Measurements from ENCODE around the gene PABPN1L.

Gene PABPN1L

DNA sequence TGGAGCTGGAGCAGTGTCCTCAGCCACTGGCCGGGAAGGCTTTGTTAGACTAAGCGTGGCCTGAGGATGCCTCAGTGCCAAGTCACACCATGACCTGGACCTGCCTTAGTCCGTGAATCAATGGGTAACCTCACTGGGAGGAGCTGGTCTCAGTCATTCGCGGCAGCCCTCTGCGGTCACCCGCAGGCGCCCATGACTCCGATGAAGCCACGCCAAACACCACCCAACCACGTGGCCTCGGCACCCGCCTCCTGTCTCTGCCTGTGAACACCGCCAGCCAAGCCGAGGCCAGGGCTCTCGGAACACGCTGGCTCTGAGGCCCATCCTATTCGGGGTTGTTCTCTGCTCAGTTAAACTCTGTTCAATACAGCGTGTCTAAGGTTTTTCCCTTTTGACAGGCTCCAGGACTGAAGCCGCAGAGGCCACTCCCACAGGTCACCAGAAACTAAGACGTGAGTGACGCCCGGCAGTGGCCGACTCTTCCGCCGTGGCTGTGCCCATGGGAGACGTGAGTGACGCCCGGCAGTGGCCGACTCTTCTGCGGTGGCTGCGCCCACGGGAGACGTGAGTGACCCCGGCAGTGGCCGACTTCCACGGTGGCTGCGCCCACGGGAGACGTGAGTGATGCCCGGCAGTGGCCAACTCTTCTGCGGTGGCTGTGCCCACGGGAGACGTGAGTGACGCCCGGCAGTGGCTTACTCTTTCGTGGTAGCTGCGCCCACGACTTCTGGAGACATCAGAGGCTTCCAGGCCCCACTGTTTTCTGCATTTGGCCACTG is 16.8 kb upstream of the PABPN1L start:
- DNase-seq (ENCODE audit: low spot score) = no peak

- DNase-seq (ENCODE audit: low spot score) = no peak
Measured at GRCh38 chr16:88882358-88883030, 16.0 kb upstream of the PABPN1L start.

- no peak for DNase-seq (ENCODE audit: low spot score)
Measured at GRCh38 chr16:88881675-88882357, 15.4 kb upstream of the PABPN1L start.

DNA sequence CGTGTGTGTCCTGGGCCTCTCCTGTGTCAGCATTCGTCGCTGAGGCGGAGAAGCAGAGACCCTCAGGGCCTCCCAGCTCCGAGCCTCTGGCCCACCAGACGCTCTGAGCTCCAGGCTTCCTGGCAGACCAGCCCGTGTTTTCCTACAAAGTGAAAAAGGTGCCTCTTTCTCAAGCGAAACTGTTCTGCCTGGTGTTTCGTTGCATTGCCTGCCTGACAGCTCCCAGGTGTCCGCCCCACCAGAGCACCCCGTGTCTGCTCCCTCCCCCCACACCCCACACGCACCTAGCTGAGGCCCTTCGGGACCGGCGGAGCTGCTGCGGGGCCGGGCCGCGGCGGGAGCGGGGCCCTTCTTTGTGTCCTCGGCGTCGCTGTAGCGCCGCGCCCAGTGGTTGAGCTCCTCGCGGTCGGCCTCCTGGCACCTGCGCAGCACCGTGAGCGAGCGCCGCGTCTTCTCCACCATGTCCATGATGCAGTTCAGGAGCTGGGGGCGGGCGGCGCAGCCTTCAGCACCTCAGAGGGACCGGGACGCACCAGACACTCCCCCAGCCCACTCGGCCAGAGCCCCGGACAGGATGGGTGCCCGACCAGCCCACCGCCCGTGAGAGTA is 14.7 kb upstream of the PABPN1L start:
- no peak for DNase-seq (ENCODE audit: low spot score)

DNA sequence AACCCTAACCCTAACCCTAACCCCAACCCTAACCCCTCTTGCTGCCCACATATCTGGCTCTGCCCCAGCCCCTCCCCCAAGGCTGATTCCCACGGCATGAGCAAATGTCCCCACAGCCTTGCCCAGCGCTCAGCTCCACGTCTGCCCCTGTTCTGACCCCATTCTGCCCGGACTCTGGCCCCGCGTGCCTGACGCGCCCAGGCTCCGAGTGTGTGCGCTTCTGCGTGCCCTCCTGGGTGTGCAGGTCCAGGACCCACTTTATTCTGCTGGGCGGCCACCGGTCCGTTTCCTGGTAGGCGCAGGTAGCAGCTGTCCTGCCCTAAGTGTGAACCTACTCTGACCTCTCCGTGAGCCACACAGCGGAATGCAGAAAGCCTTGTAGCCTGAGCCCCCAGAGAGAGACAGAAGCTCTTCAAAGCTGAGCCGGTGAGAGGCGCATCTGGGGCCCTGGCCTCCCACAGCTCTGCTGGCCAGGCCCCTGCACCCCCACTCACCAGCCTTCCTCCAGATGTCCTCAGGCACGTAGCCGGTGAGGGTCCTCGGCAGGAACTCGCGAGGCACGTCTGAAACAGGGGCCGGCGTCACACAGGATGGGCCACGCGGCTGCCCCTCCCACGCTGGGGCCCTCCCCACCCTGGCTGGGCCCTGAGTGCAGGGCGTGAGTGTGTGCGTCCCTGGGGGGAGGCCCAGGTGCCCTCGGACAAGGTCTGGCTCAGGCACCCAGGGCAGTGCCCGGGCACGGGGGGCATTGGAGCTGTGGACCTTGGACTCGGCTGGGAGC is 14.0 kb upstream of the PABPN1L start:
- no peak for DNase-seq (ENCODE audit: low spot score)

- no peak for DNase-seq (ENCODE audit: low spot score)
Measured at GRCh38 chr16:88879788-88880055, 13.3 kb upstream of the PABPN1L start.

GRCh38 chr16:88878967-88879787 is 12.7 kb upstream of the PABPN1L start:
- DNase-seq (ENCODE audit: low spot score) = no peak

DNA sequence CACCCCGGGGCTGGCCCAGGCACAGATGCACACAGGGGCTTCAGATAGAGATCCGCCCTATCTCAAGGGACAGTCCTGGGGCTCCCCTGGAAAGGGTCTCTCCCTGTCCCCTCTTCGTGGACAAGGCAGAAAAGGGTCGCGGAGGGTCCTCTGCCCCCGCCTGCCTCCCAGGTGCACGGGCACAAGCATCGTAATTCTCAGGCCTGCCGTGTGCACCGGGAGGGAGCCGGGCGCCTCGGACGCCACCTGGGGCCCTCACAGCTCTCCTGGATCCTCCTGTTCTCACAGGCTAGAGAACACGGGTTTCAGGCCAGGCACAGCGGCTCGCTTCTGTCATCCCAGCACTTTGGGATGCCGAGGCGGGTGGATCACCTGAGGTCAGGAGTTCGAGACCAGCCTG is 11.9 kb upstream of the PABPN1L start:
- no peak for DNase-seq (ENCODE audit: low spot score)

- DNase-seq (ENCODE audit: low spot score) = no peak
Measured at GRCh38 chr16:88877564-88878289, 11.3 kb upstream of the PABPN1L start.

- DNase-seq (ENCODE audit: low spot score) = no peak
Measured at GRCh38 chr16:88876942-88877526, 10.6 kb upstream of the PABPN1L start.

GRCh38 chr16:88875703-88876234 is 9.3 kb upstream of the PABPN1L start:
- no peak for DNase-seq (ENCODE audit: low spot score)

DNA sequence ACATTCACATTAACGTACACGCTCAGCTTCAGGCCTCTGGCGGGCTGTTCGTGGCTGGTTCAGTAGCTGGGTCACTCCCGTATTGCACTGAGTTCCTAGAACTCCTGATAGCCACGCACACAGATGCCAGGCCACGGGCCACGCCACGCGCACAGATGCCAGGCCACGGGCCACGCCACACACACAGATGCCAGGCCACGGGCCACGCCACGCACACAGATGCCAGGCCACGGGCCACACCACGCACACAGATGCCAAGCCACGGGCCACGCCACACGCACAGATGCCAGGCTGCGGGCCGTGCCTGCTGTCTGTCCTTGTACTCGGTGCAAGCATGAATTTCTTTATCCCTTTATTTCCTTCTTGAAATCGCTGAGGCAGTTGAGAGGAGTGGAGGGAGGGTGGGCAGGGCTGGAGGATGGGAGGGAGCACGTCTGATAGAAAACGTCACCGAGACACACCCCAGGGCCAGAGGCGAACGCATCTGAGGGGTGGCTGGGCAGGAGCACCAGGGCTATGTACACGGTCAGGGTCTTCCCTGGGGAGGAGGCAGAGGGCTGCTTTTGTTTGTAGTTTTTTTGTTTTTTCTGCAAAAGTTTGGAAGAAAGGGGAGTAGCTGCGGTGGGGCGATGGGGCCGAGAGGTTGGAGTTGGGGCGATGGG is 8.6 kb upstream of the PABPN1L start:
- DNase-seq (ENCODE audit: low spot score) = no peak

- DNase-seq (ENCODE audit: low spot score) = no peak
Measured at GRCh38 chr16:88872650-88873331, 6.3 kb upstream of the PABPN1L start.

GRCh38 chr16:88871730-88872416 is 5.4 kb upstream of the PABPN1L start:
- DNase-seq (ENCODE audit: low spot score) = no peak

GRCh38 chr16:88871349-88871702 is 4.9 kb upstream of the PABPN1L start:
- no peak for DNase-seq (ENCODE audit: low spot score)

DNA sequence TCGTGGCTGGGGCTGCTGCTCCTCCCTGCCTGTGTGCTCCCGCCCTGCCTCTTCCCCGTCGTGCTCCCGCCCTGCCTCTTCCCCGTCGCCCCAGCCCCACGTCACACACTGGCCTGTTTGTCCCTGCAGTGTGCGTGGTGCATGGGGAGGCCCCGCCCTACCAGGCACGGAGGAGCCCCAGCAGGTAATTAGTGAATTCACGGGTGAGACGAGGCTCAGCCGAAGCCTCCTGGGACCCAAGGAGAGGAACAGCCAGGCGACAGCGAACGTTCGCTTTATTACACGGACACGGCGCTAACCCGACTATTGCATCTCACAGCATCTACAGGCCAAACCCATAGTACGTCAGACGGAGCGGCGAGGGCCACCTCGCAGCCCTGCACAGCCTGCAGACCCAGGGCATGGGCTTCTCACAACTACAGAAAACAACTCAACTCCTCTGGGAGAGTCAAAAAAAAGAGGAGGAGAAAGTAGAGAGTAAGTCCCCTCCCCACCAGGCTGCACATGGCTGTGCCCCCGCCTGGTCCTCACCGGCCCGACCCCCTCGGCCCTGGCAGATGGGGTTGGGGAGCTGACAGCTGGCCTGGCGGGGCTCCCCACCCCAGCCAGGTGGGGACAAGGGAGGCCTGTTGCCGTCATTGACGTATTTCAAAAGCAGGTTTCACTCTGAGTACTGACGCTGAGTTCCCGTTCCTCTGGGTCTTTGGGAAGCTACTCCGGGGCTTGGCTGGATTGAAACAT is 4.3 kb upstream of the PABPN1L start:
- DNase-seq (ENCODE audit: low spot score) = peak; percentile 29

GRCh38 chr16:88869673-88869980 is 3.2 kb upstream of the PABPN1L start:
- no peak for DNase-seq (ENCODE audit: low spot score)
